ENCODE results near the gene PPBP. TPM values are rescaled to one million over a fixed set of nuclear protein-coding genes. Genes with fewer than 3 reads are reported as not detected.

Gene PPBP
- total RNA-seq, 1 donor from 2014 or later = 0.26 TPM

- FAIRE-seq = no peak
- no peaks in the 10 kb centered on the region for H3K36me3 ChIP-seq (ENCODE audit: control insufficient read depth, insufficient read depth, low read length)
- no peak overlapping the region for H3K4me3 ChIP-seq (ENCODE audit: low read depth, low read length)
- no peak for TF ChIP-seq CTCF (IDR thresholded peaks at IDR 0.05; ENCODE audit: insufficient read depth, low read length, severe bottlenecking)
- H3K27me3 ChIP-seq (ENCODE audit: control insufficient read depth, insufficient read depth, low read length) = no peaks in the 10 kb centered on the region
- DNase-seq (ENCODE audit: low read depth) = peak; percentile 88
Measured at GRCh38 chr4:74016068-74016467, 28.1 kb upstream of the PPBP start.

GRCh38 chr4:74015126-74015780 is 27.3 kb upstream of the PPBP start:
- no peaks in the 10 kb centered on the region for H3K36me3 ChIP-seq (ENCODE audit: control insufficient read depth, insufficient read depth, low read length)
- H3K27me3 ChIP-seq (ENCODE audit: control insufficient read depth, insufficient read depth, low read length) = no peaks in the 10 kb centered on the region
- no peak for FAIRE-seq
- no peak for DNase-seq (ENCODE audit: low read depth)
- no peak overlapping the region for H3K4me3 ChIP-seq (ENCODE audit: low read depth, low read length)
- TF ChIP-seq CTCF (IDR thresholded peaks at IDR 0.05; ENCODE audit: insufficient read depth, low read length, severe bottlenecking) = no peak

- DNase-seq (ENCODE audit: low read depth) (no peak), FAIRE-seq (no peak)
- H3K4me3 ChIP-seq (ENCODE audit: low read depth, low read length) = no peak overlapping the region
- no peak for TF ChIP-seq CTCF (IDR thresholded peaks at IDR 0.05; ENCODE audit: insufficient read depth, low read length, severe bottlenecking)
- H3K27me3 ChIP-seq (ENCODE audit: control insufficient read depth, insufficient read depth, low read length) = no peaks in the 10 kb centered on the region
- H3K36me3 ChIP-seq (ENCODE audit: control insufficient read depth, insufficient read depth, low read length) = no peaks in the 10 kb centered on the region
Measured at GRCh38 chr4:74014332-74014731, 26.3 kb upstream of the PPBP start.

- Histone ChIP-seq H3K4me3 (ENCODE audit: low read depth, low read length) (no peak overlapping the region), H3K27me3 (ENCODE audit: control insufficient read depth, insufficient read depth, low read length) (no peaks in the 10 kb centered on the region), H3K36me3 (ENCODE audit: control insufficient read depth, insufficient read depth, low read length) (no peaks in the 10 kb centered on the region)
- FAIRE-seq (no peak), DNase-seq (ENCODE audit: low read depth) (no peak)
- TF ChIP-seq CTCF (IDR thresholded peaks at IDR 0.05; ENCODE audit: insufficient read depth, low read length, severe bottlenecking) = no peak
Measured at GRCh38 chr4:74013264-74013663, 25.3 kb upstream of the PPBP start.

- no peaks in the 10 kb centered on the region for H3K27me3 ChIP-seq (ENCODE audit: control insufficient read depth, insufficient read depth, low read length)
- no peak for TF ChIP-seq CTCF (IDR thresholded peaks at IDR 0.05; ENCODE audit: insufficient read depth, low read length, severe bottlenecking)
- FAIRE-seq = no peak
- no peak overlapping the region for H3K4me3 ChIP-seq (ENCODE audit: low read depth, low read length)
- H3K36me3 ChIP-seq (ENCODE audit: control insufficient read depth, insufficient read depth, low read length) = no peaks in the 10 kb centered on the region
- no peak for DNase-seq (ENCODE audit: low read depth)
Measured at GRCh38 chr4:74012130-74012529, 24.1 kb upstream of the PPBP start.

- Histone ChIP-seq H3K4me3 (ENCODE audit: low read depth, low read length) (no peak overlapping the region), H3K27me3 (ENCODE audit: control insufficient read depth, insufficient read depth, low read length) (no peaks in the 10 kb centered on the region), H3K36me3 (ENCODE audit: control insufficient read depth, insufficient read depth, low read length) (no peaks in the 10 kb centered on the region)
- FAIRE-seq = no peak
- no peak for TF ChIP-seq CTCF (IDR thresholded peaks at IDR 0.05; ENCODE audit: insufficient read depth, low read length, severe bottlenecking)
- DNase-seq (ENCODE audit: low read depth) = no peak
Measured at GRCh38 chr4:74009307-74009706, 21.3 kb upstream of the PPBP start.
